Esophagus muscularis mucosa (tissue), 4 donors: ENCODE measurements around the gene SEL1L3. TPM values are rescaled to one million over a fixed set of nuclear protein-coding genes. Genes with fewer than 3 reads are reported as not detected.
"Not testable (repeated sequence)": the region's sequence is repeated elsewhere in the genome, so short reads cannot be mapped to it uniquely, and the experiment has no call there.

Experiments
- DNase-seq: peaks from one replicate; pipeline ENCODE4 v3.0.0-alpha.2; 2017; ENCODE audit errors: extremely low spot score
- H3K27ac ChIP-seq, 4 donors: fragments of 200-600 bp; sonication (generic); replicated peaks in 1 of 4; 1 replicate in 3 of 4; 2 replicates in 1 of 4; pipeline ENCODE4 v1.5.1; 2016 to 2019; ENCODE audit warnings: mild to moderate bottlenecking in 1 of 4
- H3K27me3 ChIP-seq, 4 donors: fragments of 200-600 bp; sonication (generic); one replicate each; pipeline versions ENCODE4 v1.5.1 to v1.6.0; 2016 to 2019
- H3K36me3 ChIP-seq, 4 donors: fragments of 200-600 bp; sonication (generic); one replicate each; pipeline ENCODE4 v1.5.1; 2016 to 2019
- H3K4me1 ChIP-seq, 4 donors: fragments of 200-600 bp; sonication (generic); one replicate each; pipeline ENCODE4 v1.5.1; 2016 to 2019
- H3K4me3 ChIP-seq, 4 donors: fragments of 200-600 bp; sonication (generic); 1 replicate in 2 of 4; 2 replicates in 2 of 4; pipeline ENCODE4 v1.5.1; 2016 to 2019; ENCODE audit warnings: mild to moderate bottlenecking in 4 of 4, moderate library complexity in 1 of 4
- H3K9me3 ChIP-seq, 4 donors: fragments of 200-600 bp; sonication (generic); 1 replicate in 3 of 4; 2 replicates in 1 of 4; pipeline ENCODE4 v1.5.1; 2016 to 2019
- CTCF ChIP-seq, 3 experiments: fragments of 200-600 bp in 2 of 3; fragments of 450-650 bp in 1 of 3; sonication (generic) in 2 of 3; IDR thresholded peaks; one replicate each; pipeline ENCODE4 v1.5.1; 2017 to 2019; ENCODE audit warnings: antibody characterized with exemption in 3 of 3, mild to moderate bottlenecking in 2 of 3, moderate library complexity in 1 of 3
- EP300 ChIP-seq: sonication (generic); formaldehyde crosslinking; IDR thresholded peaks from one replicate; pipeline ENCODE4 v1.6.1; 2017; ENCODE audit warnings: antibody characterized with exemption
- POLR2A ChIP-seq: fragments of 450-650 bp; IDR thresholded peaks from one replicate; pipeline ENCODE4 v1.6.1; 2017; ENCODE audit warnings: antibody characterized with exemption, moderate library complexity, mild to moderate bottlenecking, low read depth
- POLR2AphosphoS5 ChIP-seq, 2 donors: sonication (generic); formaldehyde crosslinking; IDR thresholded peaks; one replicate each; pipeline ENCODE4 v1.6.1; 2017; ENCODE audit warnings: antibody characterized with exemption in 2 of 2
- WGBS: methylation state at CpG from one replicate; pipeline ENCODE4 v1.1.5; 2018; 5-methylcytosine and 5-hydroxymethylcytosine counted together
- intact Hi-C: fragments of 100-400 bp; cut with DNase I; formaldehyde crosslinking; loops from one replicate; pipeline ENCODE4 v1.15.1; 2023
- total RNA-seq, 4 donors: library from RNA; depleted of rRNA; stranded (reverse); fragments of >200 nt; gene quantifications; one replicate each; pipeline versions ENCODE4 v1.1.0 to v1.2.1, GENCODE V29; 2016

The SEL1L3 gene
- total RNA-seq, 4 donors from 2014 or later, result 3.3 to 11.7 (median 5.7) TPM

- Histone ChIP-seq H3K9me3 (no peaks in the 10 kb centered on the region), H3K27ac (no peak overlapping the region), H3K4me1 (no peaks in the 10 kb centered on the region), H3K36me3 (no peaks in the 10 kb centered on the region), H3K4me3 (no peak overlapping the region), H3K27me3 (no peaks in the 10 kb centered on the region)
- 96% methylated on average over 2 of the region's 2 CpGs for WGBS
- DNase-seq, result no peak
- intact Hi-C loops, result no loop called here
- no peak for TF ChIP-seq EP300
- no peak for TF ChIP-seq CTCF (IDR thresholded peaks at IDR 0.05)
- no peak for TF ChIP-seq POLR2A
- TF ChIP-seq POLR2AphosphoS5 (IDR thresholded peaks at IDR 0.05), result no peak
These were observed 7.3 kb upstream of the SEL1L3 start for GRCh38 chr4:25870081-25870480.

- no peak for DNase-seq
- Histone ChIP-seq H3K27ac (no peak overlapping the region), H3K27me3 (no peaks in the 10 kb centered on the region), H3K4me1 (peaks cover 3 to 7% (median 7%) of the 10 kb centered on the region in 4 donors), H3K9me3 (no peaks in the 10 kb centered on the region), H3K4me3 (no peak overlapping the region), H3K36me3 (no peaks in the 10 kb centered on the region)
- WGBS, result 73% methylated on average over 6 of the region's 6 CpGs
- intact Hi-C loops, result loop anchor here (10.0 kb wide), 1 partner anchor 47 kb away; the partner anchor contains the start of gene SMIM20
- TF ChIP-seq POLR2AphosphoS5 (IDR thresholded peaks at IDR 0.05) (no peak), POLR2A (no peak), CTCF (IDR thresholded peaks at IDR 0.05) (no peak), EP300 (no peak)
These were observed 5.0 kb upstream of the SEL1L3 start for GRCh38 chr4:25867781-25868294.

- H3K9me3 ChIP-seq, H3K27ac ChIP-seq, H3K36me3 ChIP-seq, DNase-seq, H3K27me3 ChIP-seq, H3K4me3 ChIP-seq: not testable (repeated sequence)
- WGBS, result 93% methylated on average over 4 of the region's 4 CpGs
- intact Hi-C loops, result loop anchor here (10.0 kb wide), 1 partner anchor 48 kb away; the partner anchor contains the start of gene SMIM20
- H3K4me1 ChIP-seq, result peaks cover 7 to 20% (median 18%) of the 10 kb centered on the region in 4 donors
These were observed 3.6 kb upstream of the SEL1L3 start for GRCh38 chr4:25866401-25866800.

GRCh38 chr4:25865586-25865985 lies 2.8 kb upstream of the SEL1L3 start:
- intact Hi-C loops, result loop anchor here (10.0 kb wide), 1 partner anchor 49 kb away; the partner anchor contains the start of gene SMIM20
- TF ChIP-seq POLR2A (no peak), POLR2AphosphoS5 (IDR thresholded peaks at IDR 0.05) (no peak), EP300 (no peak), CTCF (IDR thresholded peaks at IDR 0.05) (no peak)
- no peak overlapping the region for H3K4me3 ChIP-seq
- H3K36me3 ChIP-seq, result no peaks in the 10 kb centered on the region
- no peak for DNase-seq
- H3K27ac ChIP-seq, result no peak overlapping the region
- H3K27me3 ChIP-seq, result peaks cover 0 to 15% (median 0%) of the 10 kb centered on the region in 4 donors
- no peaks in the 10 kb centered on the region for H3K9me3 ChIP-seq
- WGBS, result 79% methylated on average over 4 of the region's 4 CpGs
- H3K4me1 ChIP-seq, result peaks cover 15 to 26% (median 21%) of the 10 kb centered on the region in 4 donors

- no peak for DNase-seq
- TF ChIP-seq POLR2AphosphoS5 (IDR thresholded peaks at IDR 0.05) (no peak), CTCF (IDR thresholded peaks at IDR 0.05) (no peak), POLR2A (no peak), EP300 (no peak)
- H3K27ac ChIP-seq, result no peak overlapping the region
These were observed 1.1 kb upstream of the SEL1L3 start for GRCh38 chr4:25863831-25864418.

More at GRCh38 chr4:25863831-25864418, 1.1 kb upstream of the SEL1L3 start:
- H3K9me3 ChIP-seq, result no peaks in the 10 kb centered on the region
- H3K27me3 ChIP-seq, result peaks cover 0 to 27% (median 5%) of the 10 kb centered on the region in 4 donors
- H3K4me1 ChIP-seq, result peaks cover 27 to 39% (median 32%) of the 10 kb centered on the region in 4 donors
- peak overlapping the region in 1 of 4 donors; percentile 73 for H3K4me3 ChIP-seq
- H3K36me3 ChIP-seq, result no peaks in the 10 kb centered on the region
- intact Hi-C loops, result loop anchor here (10.0 kb wide), 1 partner anchor 51 kb away; the partner anchor contains the start of gene SMIM20
- WGBS, result 82% methylated on average over 18 of the region's 29 CpGs
